Activated CD4-positive, CD25-positive, alpha-beta regulatory T cell treated with anti-CD3 and anti-CD28 coated beads, Interleukin-2, amount 50 U/mL, for 72 hours (primary cell): ENCODE data around the gene UPP2.

ENCODE experiments used
- DNase-seq: peaks from one replicate; pipeline ENCODE4 v3.0.0; 2021

UPP2 gene

GRCh38 chr2:158101384-158101926 is at the start of gene UPP2:
TSS of gene UPP2 (plus strand) at chr2:158101876. CDS start at chr2:158102064, 188 bp downstream.
- no peak for DNase-seq

GRCh38 chr2:158052761-158053160 is 48.9 kb upstream of the UPP2 start:
- DNase-seq: no peak

- DNase-seq: no peak
These were observed 44.8 kb upstream of the UPP2 start for GRCh38 chr2:158056875-158057274.

GRCh38 chr2:158060160-158060834 is 41.4 kb upstream of the UPP2 start:
- DNase-seq: no peak

GRCh38 chr2:158060835-158061435 is 40.7 kb upstream of the UPP2 start:
- no peak for DNase-seq

GRCh38 chr2:158061763-158062162 is 39.9 kb upstream of the UPP2 start:
- no peak for DNase-seq

- no peak for DNase-seq
These were observed 35.5 kb upstream of the UPP2 start for GRCh38 chr2:158066046-158066713.

GRCh38 chr2:158071018-158071417 is 30.7 kb upstream of the UPP2 start:
- no peak for DNase-seq

DNA sequence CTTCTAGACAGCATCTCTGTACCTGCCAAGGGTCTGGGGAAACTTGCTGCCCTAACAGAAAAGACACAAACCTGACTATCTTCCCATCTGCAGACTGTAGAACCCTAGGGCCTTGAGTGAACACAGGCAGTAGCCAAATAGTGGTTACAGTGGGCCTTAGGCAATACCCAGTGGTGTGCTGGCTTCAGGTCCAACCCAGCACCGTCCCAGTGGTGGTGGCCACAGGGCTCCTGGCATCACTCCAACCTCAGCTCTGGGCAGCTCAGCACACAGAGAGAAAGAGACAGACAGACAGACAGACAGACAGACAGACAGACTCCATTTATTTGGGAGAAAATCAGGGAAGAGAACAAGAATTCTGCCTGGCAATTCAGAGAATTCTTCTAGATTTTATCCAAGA is 29.3 kb upstream of the UPP2 start:
- no peak for DNase-seq

- no peak for DNase-seq
These were observed 22.0 kb upstream of the UPP2 start for GRCh38 chr2:158079672-158080071.

DNA sequence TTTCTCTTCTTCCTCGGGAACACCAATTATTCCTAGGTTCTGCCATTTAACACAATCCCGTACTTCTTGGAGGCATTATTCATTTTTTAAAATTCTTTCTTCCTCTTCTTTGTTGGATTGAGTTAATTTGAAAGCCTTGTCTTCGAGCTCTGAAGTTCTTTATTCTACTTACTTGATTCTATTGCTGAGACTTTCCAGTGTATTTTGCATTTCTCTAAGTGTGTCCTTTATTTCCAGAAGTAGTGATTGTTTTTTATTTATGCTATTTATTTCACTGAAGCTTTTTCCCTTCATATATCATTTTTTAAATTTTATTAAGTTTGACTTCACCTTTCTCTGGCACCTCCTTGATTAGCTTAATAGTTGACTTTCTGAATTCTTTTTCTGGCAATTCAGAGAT is 13.6 kb upstream of the UPP2 start:
- no peak for DNase-seq

- no peak for DNase-seq
These were observed 12.4 kb upstream of the UPP2 start for GRCh38 chr2:158089322-158089721.

DNA sequence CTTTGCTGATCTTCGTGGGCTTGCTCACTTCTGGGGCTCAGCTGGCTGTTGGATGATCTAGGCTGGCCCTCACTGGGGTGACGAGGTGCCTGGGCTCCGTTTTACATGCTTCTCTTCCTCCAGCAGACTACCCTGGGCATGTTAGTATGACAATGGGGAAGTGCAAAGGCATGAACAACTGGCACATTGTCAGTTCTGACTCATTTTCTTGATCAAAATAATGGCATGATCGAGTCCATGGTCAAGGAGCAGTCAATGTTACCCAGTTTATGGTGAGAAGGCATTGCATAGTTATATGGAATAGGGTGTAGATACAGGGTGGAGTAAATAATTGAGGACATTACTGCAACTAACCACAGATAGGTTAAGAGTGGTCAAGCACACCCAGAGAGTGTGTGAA is 10.0 kb upstream of the UPP2 start:
- no peak for DNase-seq

DNA sequence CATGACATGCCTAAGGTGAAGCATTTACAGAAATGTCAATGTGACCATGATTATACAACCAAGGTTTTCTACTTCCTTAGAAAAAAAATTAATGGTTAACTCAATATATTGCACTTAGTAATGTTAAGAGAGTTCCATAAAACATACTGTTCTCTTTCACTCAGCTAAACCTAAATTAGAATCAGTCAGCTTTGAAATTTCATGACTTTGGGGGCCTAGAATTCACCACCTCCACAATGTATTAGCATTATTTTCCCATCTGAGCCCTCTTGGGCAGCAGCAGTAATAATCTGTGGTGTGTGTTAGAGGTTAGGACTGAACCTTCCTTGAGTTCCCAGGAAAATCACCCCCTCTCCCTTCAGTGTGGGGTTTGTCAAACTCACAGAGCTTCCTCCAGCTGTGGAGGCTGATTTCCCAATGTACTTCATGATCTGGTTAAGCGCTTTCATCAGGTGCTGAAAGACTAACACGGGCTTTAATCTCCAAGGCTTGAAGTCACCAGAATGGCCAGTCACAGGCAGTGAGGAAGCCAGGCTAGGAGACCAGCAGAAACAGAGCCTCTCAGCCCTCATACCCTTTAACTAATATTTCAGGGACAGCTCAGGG is 7.1 kb upstream of the UPP2 start:
- no peak for DNase-seq

DNA sequence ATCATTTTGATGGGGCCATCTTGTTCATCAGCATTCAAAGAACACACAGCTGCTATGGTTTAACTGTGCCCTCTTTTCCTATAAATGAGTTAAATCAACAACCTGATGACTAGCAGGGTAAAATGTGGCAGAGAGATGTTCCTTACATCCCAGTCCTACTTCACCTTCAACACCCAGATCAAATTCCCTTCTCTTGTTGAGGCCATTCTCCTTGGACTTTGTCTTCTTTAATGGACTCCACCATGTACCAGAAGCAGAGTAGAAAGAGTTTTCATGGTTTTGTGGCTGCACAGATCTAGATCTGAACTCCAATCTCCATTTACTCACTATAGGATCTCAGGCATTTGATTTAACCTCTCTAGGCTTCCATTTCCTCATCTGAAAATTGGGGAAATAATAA is 6.4 kb upstream of the UPP2 start:
- DNase-seq: no peak

- no peak for DNase-seq
These were observed 5.8 kb upstream of the UPP2 start for GRCh38 chr2:158095912-158096311.

- DNase-seq: no peak
These were observed 4.2 kb upstream of the UPP2 start for GRCh38 chr2:158097481-158097880.

DNA sequence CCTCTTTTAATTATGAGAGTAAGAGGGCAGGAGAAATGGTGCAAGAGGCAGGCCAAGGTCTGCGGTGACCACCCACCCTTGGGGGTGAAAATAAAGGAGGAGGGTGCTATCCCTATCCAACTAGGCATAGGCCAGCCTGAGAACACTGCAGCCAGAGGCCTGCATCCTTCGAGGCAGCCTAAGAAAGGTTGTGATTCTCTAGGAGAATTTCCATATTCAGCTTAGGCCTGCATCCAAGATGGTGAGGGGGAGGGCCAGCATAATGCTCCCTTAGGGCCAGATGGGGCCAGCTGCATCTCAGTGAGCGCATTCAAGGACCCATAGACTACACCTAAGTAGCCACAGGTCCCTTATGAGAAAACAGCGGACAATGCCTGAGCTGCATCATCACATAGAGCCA is 3.5 kb upstream of the UPP2 start:
- DNase-seq: no peak

DNA sequence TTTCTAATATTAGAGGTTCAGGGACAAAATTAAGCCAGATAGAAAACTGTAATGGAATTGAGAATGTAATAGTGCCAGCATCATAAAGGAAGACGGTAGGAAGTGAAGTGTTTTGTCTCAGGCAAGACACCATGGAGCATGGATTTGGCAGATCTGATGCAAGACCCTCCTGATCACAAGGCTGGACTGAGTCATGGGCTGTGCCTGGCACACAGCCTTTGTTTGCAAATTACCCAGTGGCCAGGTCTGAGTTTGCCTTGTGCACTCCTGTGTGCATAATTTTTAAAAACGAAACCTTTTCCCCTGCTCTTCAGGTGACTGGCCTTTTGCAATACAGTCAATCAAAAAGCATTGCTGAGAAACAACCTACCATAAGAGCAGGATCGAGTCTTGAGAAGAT is 2.0 kb upstream of the UPP2 start:
- no peak for DNase-seq

- DNase-seq: no peak
These were observed 1.3 kb upstream of the UPP2 start for GRCh38 chr2:158100411-158100810.

DNA sequence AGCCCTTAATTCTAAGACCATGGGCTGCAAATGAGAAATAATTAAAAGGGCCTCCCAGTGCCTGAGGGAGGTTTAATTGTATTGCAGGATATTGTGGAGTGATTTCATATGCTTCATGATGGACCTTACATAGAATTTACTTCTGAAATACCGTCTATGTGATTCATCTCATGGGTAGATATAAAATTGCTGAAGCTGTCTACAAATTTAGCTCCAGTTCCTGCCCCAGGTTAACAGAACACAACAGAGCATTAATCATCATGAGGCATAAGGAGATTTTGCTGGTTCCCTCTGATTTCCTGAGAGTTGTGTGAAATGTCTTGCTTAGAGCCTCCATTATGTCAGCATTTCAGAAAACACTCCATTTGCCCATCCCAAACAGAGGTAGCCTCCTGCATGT is 770 bp downstream of the UPP2 start:
- DNase-seq: no peak

DNA sequence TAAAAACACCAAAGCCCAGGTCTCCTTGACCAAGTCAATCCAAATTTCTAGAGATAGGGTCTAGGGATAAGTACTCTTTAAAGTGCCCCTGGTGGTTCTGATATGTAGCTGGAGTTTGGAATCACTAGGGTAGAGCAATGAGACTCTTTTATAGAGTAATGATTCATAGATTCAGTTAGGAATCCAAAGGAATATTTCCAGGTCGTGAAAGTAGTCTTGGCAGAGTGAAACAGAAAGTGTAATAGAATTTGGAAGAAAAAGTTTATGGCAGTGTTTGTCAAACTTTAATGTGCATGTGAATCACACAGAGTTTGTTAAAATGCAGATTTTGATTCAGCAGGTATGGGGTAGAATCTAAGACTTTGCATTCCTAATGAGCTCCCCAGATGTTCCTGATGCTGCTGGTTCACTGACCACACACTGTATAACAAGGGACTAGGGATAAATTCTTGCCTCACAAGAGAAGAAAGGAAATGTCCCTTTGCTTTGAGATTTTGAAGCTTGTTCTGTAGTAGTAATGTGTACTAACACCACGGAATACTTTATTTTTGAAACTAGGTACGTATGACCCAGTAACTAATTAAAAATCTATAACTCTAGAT is 1.8 kb downstream of the UPP2 start:
- no peak for DNase-seq

GRCh38 chr2:158104903-158105302 is 3.2 kb downstream of the UPP2 start:
- no peak for DNase-seq
